ENCODE measurements around the gene PRKN.

Gene PRKN

DNA sequence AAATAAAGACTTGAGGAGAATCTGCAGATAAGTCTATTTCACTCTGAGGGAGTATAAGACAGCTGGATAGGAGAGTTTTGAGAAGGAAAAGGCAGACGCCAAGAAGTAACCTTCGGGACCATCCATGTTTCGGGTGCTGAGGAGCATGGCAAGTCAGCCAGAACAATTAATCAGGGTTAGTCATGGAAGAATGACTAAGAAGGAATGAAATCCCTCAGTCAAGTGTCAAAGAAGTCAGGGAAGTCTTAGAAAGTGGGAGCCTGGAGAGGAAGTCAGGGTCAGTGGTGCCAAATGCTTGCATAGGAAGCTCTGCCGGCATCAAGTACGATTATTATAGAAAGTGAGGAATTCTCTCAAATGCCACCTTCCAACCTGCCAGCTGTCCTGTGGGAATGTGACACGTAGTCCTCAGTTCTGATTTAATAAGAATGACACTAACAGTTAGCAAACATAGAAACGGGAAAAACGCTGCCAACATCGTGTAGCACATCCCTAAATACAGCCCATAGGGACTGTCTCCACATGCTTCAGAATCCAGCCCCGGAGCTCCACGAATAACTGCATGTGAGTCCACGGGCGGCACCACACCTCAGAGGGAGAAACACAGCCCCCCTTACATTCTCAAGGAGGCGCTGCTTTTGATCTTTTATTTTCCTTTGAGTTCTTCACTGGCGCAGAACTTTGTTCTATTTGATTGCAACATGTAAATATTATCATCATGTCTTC, 602.7 kb downstream of the PRKN start:
- TF ChIP-seq GATA3 (IDR thresholded peaks at IDR 0.05; ENCODE audit: low read depth, low read length) (no peak), GATA2 (IDR thresholded peaks at IDR 0.05; ENCODE audit: low read depth, low read length) (no peak)

DNA sequence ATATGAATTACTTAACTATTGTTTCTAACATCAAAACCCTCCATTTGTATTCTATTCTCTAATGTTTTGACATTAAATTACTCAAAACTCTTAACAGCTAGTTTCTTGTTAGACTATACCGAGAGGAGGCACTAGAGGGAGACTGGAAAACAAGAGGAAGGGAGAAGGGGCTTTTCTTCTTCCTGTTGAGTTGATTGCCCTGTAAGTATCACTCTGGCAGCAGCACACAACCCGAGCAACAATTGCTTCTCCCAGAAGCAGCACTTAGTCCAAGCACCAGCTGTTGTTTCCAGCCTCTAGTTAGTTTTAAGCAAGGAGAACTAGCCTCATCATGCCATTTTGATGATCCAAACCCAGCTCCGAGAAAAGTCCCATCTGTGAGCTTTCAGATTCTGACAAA, 603.8 kb downstream of the PRKN start:
- TF ChIP-seq GATA2 (IDR thresholded peaks at IDR 0.05; ENCODE audit: low read depth, low read length) (no peak), GATA3 (IDR thresholded peaks at IDR 0.05; ENCODE audit: low read depth, low read length) (no peak)

- TF ChIP-seq GATA3 (IDR thresholded peaks at IDR 0.05; ENCODE audit: low read depth, low read length) (no peak), GATA2 (IDR thresholded peaks at IDR 0.05; ENCODE audit: low read depth, low read length) (no peak)
Observed at GRCh38 chr6:162119341-162119740, 608.2 kb downstream of the PRKN start.

GRCh38 chr6:162118706-162119105, 608.9 kb downstream of the PRKN start:
- no peak for TF ChIP-seq GATA2 (IDR thresholded peaks at IDR 0.05; ENCODE audit: low read depth, low read length)
- no peak for TF ChIP-seq GATA3 (IDR thresholded peaks at IDR 0.05; ENCODE audit: low read depth, low read length)

GRCh38 chr6:162116902-162117525, 610.6 kb downstream of the PRKN start:
- TF ChIP-seq GATA3 (IDR thresholded peaks at IDR 0.05; ENCODE audit: low read depth, low read length) (no peak), GATA2 (IDR thresholded peaks at IDR 0.05; ENCODE audit: low read depth, low read length) (no peak)

DNA sequence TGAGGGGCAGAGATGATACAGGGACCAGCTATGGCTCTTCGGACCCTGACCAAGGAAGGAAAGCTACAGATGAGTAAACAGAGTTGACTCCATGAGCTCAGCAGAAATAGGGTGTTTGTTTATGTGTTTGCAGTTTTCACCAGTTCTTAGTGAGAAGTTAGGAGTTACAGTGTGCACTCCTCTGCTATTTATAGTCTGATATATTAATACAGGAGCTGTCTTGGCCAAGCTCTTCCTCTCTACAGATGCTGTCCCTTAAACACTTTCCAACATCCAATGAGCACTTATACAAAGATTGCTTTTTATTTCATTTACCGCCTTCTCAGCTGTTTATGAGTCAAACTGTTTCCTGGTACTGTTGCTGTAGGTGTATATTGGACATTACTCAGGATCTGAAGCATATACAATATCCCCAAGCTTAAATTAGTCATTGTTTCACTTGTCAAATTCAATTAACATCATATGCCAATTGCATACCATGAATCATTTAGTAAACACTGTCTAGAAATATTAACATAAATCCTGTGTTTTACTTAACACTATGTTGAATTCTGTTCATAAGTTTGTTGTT, 618.0 kb downstream of the PRKN start:
- TF ChIP-seq GATA3 (IDR thresholded peaks at IDR 0.05; ENCODE audit: low read depth, low read length) (no peak), GATA2 (IDR thresholded peaks at IDR 0.05; ENCODE audit: low read depth, low read length) (no peak)

DNA sequence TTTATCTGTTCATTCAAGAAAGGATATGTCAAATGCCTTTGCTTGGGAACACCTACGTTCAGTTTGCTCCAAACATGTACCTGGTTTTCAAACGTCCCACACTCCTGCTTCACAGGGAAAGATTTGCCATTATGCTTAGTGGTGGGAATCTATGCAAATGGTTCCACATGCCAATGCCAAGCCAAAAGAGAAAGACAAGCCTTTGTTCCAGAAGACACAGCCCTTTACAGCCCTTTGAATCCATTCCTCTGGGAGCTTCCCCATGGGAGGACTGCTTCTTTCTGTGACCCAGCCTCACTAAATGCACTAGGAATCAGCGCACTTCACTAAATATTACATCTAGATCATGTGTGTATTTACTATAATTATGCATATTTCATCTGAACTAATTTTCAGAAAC, 619.5 kb downstream of the PRKN start:
- TF ChIP-seq GATA2 (IDR thresholded peaks at IDR 0.05; ENCODE audit: low read depth, low read length), result no peak

DNA sequence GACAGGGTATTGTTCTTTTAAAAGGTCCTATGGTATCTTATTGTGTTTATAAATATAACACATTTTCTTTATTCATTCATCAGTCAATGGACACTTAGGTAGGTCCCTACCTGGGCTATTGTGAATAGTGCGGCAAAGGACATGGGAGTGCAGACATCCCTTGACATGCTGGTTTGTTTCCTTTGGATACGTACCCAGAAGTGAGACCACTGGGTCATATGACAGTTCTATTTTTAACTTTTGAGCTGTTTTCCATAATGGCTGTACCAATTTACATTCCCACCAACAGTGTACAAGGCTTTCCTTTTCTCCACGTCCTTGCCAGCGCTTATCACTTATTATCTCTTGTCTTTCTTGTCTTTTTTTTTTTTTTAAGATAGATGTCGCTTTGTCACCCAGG, 627.5 kb downstream of the PRKN start:
- TF ChIP-seq GATA2 (IDR thresholded peaks at IDR 0.05; ENCODE audit: low read depth, low read length), result no peak
- TF ChIP-seq GATA3 (IDR thresholded peaks at IDR 0.05; ENCODE audit: low read depth, low read length), result no peak

DNA sequence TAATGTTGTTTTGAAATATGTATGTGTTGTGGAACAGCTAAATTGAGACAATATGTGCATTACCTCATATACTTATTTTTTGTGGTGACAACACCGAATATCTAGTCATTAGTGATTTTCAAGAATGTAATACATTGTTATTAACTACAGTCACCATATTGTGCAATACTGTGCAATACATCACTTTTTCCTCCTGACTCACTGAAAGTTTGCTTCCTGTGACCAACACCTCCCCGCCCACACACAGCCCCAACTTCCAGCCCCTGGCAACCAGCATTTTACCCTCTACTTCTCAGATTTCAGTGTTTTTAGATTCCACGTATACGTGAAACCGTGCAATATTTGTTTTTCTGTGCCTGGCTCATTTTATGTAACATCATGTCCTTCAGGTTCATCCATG, 627.9 kb downstream of the PRKN start:
- TF ChIP-seq GATA3 (IDR thresholded peaks at IDR 0.05; ENCODE audit: low read depth, low read length) (no peak), GATA2 (IDR thresholded peaks at IDR 0.05; ENCODE audit: low read depth, low read length) (no peak)

DNA sequence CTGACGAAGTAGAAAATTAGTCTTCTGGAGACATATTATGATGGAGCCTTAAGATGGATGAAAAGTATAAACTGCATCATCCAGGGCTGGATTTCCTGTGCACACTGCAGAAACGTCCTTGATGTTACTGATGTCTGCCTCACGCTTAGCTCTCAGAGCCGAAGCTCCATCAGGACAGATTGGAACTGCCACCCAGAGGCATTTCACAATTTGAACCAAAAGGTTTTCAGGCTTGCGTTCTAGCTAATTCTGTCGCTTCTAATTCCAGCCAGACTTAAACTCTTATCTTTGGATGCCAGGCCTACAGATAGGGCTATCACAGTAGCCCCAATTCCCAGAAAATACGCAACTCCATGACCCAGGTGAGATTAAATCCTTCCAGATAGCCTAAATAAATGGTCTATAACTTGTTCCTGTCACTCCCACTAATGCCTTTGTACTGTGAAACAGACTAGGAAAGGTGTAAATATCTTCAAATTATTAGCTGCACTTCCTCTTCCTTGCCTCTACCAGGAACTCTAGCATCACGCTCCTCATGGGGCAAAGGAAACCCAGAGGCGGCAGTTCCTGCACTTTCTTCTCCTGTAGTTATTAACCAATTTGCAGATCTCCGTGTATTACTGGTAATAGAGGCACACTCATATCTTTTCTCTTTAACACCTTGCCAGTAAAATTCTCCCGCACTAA, 634.6 kb downstream of the PRKN start:
- TF ChIP-seq GATA3 (IDR thresholded peaks at IDR 0.05; ENCODE audit: low read depth, low read length) (no peak), GATA2 (IDR thresholded peaks at IDR 0.05; ENCODE audit: low read depth, low read length) (no peak)

- TF ChIP-seq GATA3 (IDR thresholded peaks at IDR 0.05; ENCODE audit: low read depth, low read length) (no peak), GATA2 (IDR thresholded peaks at IDR 0.05; ENCODE audit: low read depth, low read length) (no peak)
Observed at GRCh38 chr6:162090734-162091133, 636.8 kb downstream of the PRKN start.

DNA sequence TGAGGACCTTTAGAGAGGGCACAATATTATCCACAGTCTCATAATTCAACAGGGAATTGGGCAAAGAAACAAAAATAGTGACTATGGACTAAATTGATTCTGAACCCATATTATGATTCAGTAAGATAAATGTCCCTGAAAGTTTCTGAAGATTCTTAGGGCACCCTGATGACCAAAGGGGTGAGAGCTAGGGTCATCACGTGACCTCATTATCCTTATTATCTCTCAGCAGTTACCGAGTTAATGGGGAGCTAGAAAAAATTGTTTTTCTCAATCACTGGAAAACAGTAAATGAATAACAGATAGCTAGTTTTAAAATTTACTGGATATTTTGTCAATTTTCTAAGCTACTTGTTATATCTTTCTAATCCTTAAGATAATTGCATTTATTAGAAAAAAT, 639.5 kb downstream of the PRKN start:
- TF ChIP-seq GATA2 (IDR thresholded peaks at IDR 0.05; ENCODE audit: low read depth, low read length), result no peak
- TF ChIP-seq GATA3 (IDR thresholded peaks at IDR 0.05; ENCODE audit: low read depth, low read length), result no peak

- TF ChIP-seq GATA2 (IDR thresholded peaks at IDR 0.05; ENCODE audit: low read depth, low read length) (no peak), GATA3 (IDR thresholded peaks at IDR 0.05; ENCODE audit: low read depth, low read length) (no peak)
Observed at GRCh38 chr6:162085561-162085960, 642.0 kb downstream of the PRKN start.

DNA sequence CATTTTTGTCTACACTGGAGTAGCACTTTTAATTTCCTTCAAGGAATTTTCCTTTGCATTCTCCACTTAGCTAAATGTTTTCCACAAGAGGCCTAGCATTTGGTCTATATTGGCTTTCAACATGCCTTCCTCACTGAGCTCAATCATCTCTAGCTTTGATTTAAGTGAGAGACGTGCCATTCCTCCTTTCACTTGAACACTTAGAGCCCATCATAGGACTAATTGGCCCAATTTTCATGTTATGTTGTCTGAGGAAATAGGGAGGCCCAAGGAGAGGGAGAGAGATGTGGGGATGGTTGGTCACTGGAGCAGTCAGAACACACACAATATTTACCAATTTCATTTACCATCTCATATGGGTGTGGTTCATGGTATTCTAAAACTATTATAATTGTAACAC, 645.0 kb downstream of the PRKN start:
- TF ChIP-seq GATA3 (IDR thresholded peaks at IDR 0.05; ENCODE audit: low read depth, low read length) (no peak), GATA2 (IDR thresholded peaks at IDR 0.05; ENCODE audit: low read depth, low read length) (no peak)

DNA sequence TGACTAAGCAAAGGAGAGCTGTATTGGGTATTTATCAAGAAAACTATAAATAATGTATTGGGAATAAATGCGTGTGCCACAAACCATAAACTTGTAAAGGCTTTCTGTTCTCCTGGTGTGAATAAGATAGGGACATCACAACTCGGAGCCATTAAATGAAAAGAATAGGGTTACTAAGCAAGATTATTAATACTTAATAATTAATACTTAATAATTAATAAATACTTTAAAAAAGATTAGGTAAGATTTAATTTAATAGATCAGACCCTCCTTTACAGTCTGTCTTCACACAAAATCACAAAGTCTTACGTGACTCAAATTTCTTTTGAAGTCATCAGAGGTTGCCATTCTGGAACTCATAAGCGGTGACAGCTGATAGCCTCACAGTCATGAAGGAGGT, 648.9 kb downstream of the PRKN start:
- no peak for TF ChIP-seq GATA3 (IDR thresholded peaks at IDR 0.05; ENCODE audit: low read depth, low read length)
- TF ChIP-seq GATA2 (IDR thresholded peaks at IDR 0.05; ENCODE audit: low read depth, low read length), result no peak
